K562 (cell line): ENCODE data around the gene RABGAP1L. TPM values are rescaled to one million over a fixed set of nuclear protein-coding genes. Genes with fewer than 3 reads are reported as not detected.
A peak's percentile ranks its signal among the peaks of the same experiment; 100 is the strongest.

Experiments used
- KHSRP ChIP-seq: fragments of 450-650 bp; IDR thresholded peaks from 2 replicates; pipeline ENCODE4 v1.6.1; 2017
- KLF16 ChIP-seq: IDR thresholded peaks from 2 replicates; pipeline ENCODE4 v1.6.1; 2016; ENCODE audit warnings: antibody characterized with exemption
- L3MBTL2 ChIP-seq: fragments of 450-650 bp; IDR thresholded peaks from 2 replicates; pipeline ENCODE4 v1.6.1; 2016; ENCODE audit warnings: mild to moderate bottlenecking, moderate library complexity
- LCOR ChIP-seq: sonication (generic); formaldehyde crosslinking; IDR thresholded peaks from 2 replicates; pipeline ENCODE4 v1.8.0; 2022; ENCODE audit warnings: mild to moderate bottlenecking, missing genetic modification reagents
- NR2C2 ChIP-seq, 2 experiments: fragments of 200-800 bp in 1 of 2; sonication (Bioruptor generic) in 1 of 2; sonication (generic) in 1 of 2; formaldehyde crosslinking in 1 of 2; IDR thresholded peaks; 2 replicates each; pipeline versions ENCODE4 v1.6.1 to v1.8.0; 2016 to 2022; ENCODE audit warnings: mild to moderate bottlenecking in 1 of 2, missing compliant biosample characterization in 1 of 2, missing genetic modification characterization in 1 of 2, missing genetic modification reagents in 1 of 2
- OTX1 ChIP-seq: fragments of 450-650 bp; formaldehyde crosslinking; IDR thresholded peaks from 2 replicates; pipeline ENCODE4 v1.4.0; 2022; ENCODE audit warnings: mild to moderate bottlenecking
- RBFOX2 ChIP-seq: fragments of 200-400 bp; formaldehyde crosslinking; IDR thresholded peaks from 2 replicates; pipeline ENCODE4 v1.6.1; 2017; ENCODE audit warnings: low read depth, mild to moderate bottlenecking, low read length, moderate library complexity
- SMARCA4 ChIP-seq: fragments of 450-650 bp; IDR thresholded peaks from 2 replicates; pipeline ENCODE4 v1.6.1; 2016
- TBL1XR1 ChIP-seq, 2 experiments: IDR thresholded peaks; 2 replicates each; pipeline ENCODE4 v1.6.1; 2012; ENCODE audit warnings: improper control_type of control experiment in 2 of 2, low read length in 2 of 2, mild to moderate bottlenecking in 1 of 2
- TEAD1 ChIP-seq, 2 experiments: fragments of 450-650 bp in 1 of 2; sonication (generic) in 1 of 2; formaldehyde crosslinking; IDR thresholded peaks; 2 replicates each; pipeline versions ENCODE4 v1.4.0 to v1.8.0; 2020 to 2022; ENCODE audit warnings: mild to moderate bottlenecking in 2 of 2, missing genetic modification reagents in 1 of 2
- ZBTB11 ChIP-seq, 3 experiments: fragments of 200-800 bp in 1 of 3; fragments of 250-450 bp in 1 of 3; fragments of 450-650 bp in 1 of 3; sonication (Bioruptor Pico) in 1 of 3; sonication (Bioruptor generic) in 1 of 3; formaldehyde crosslinking in 1 of 3; IDR thresholded peaks; 2 replicates each; pipeline versions ENCODE4 v1.6.1 to v1.8.0; 2016 to 2022; ENCODE audit warnings: mild to moderate bottlenecking in 2 of 3, missing genetic modification characterization in 2 of 3, missing compliant biosample characterization in 1 of 3, moderate library complexity in 1 of 3
- ZNF146 ChIP-seq: IDR thresholded peaks from one replicate; pipeline ENCODE4 v1.6.1; 2018; ENCODE audit warnings: missing compliant biosample characterization; ENCODE audit not compliant: unreplicated experiment
- ZNF347 ChIP-seq: fragments of 450-650 bp; formaldehyde crosslinking; IDR thresholded peaks from 2 replicates; pipeline ENCODE4 v1.4.0; 2020; ENCODE audit warnings: low read depth, mild to moderate bottlenecking, moderate library complexity
- ZNF699 ChIP-seq: fragments of 250-450 bp; sonication (Bioruptor Pico); IDR thresholded peaks from 2 replicates; pipeline ENCODE4 v1.8.0; 2021; ENCODE audit warnings: mild to moderate bottlenecking, moderate library complexity; ENCODE audit not compliant: insufficient replicate concordance
- polyA plus RNA-seq, 8 experiments: library from polyadenylated mRNA; depleted of rRNA in 4 of 8; stranded (reverse) in 5 of 8; unstranded in 3 of 8; fragments of >200 nt; fragmentation: Nextera tagmentation in 2 of 8; fragmentation: Illumina TruSeq in 1 of 8; extraction: Ambion mirVana in 2 of 8; extraction: Trizol in 1 of 8; gene quantifications; 2 replicates each; pipeline versions ENCODE4 v1.2.1 to v1.2.3, GENCODE V29; 2011 to 2014; ENCODE audit warnings: inconsistent platforms in 1 of 8, missing spikeins in 1 of 8
- total RNA-seq, 7 experiments: library from RNA; depleted of rRNA in 6 of 7; stranded (reverse); fragments of >200 nt in 6 of 7; fragmentation: Illumina TruSeq in 2 of 7; extraction: Trizol in 2 of 7; gene quantifications; 2 replicates each; pipeline versions ENCODE4 v1.2.1 to v1.2.3, GENCODE V29; 2011 to 2021; ENCODE audit warnings: low replicate concordance in 1 of 7
- TF ChIP-seq, protein P1 (sequence below): sonication (generic); formaldehyde crosslinking; IDR thresholded peaks from 2 replicates; pipeline ENCODE4 v1.8.1; 2023; ENCODE audit warnings: mild to moderate bottlenecking, missing genetic modification reagents
- TF ChIP-seq, protein P2 (sequence below), 2 experiments: IDR thresholded peaks; 2 replicates each; pipeline ENCODE4 v1.6.1; 2012; ENCODE audit warnings: improper control_type of control experiment in 2 of 2, low read depth in 2 of 2, low read length in 2 of 2, borderline replicate concordance in 1 of 2
- TF ChIP-seq, protein P3 (sequence below): sonication (generic); formaldehyde crosslinking; IDR thresholded peaks from 2 replicates; pipeline ENCODE4 v1.8.1; 2023; ENCODE audit warnings: mild to moderate bottlenecking, missing genetic modification reagents

RABGAP1L gene
- total and polyA plus RNA-seq, 9 of the 15 experiments (the other 6 are each of a cell fraction or from before 2014, with no cell fraction given), result 16.5 to 44.9 (median 26.7) TPM

DNA sequence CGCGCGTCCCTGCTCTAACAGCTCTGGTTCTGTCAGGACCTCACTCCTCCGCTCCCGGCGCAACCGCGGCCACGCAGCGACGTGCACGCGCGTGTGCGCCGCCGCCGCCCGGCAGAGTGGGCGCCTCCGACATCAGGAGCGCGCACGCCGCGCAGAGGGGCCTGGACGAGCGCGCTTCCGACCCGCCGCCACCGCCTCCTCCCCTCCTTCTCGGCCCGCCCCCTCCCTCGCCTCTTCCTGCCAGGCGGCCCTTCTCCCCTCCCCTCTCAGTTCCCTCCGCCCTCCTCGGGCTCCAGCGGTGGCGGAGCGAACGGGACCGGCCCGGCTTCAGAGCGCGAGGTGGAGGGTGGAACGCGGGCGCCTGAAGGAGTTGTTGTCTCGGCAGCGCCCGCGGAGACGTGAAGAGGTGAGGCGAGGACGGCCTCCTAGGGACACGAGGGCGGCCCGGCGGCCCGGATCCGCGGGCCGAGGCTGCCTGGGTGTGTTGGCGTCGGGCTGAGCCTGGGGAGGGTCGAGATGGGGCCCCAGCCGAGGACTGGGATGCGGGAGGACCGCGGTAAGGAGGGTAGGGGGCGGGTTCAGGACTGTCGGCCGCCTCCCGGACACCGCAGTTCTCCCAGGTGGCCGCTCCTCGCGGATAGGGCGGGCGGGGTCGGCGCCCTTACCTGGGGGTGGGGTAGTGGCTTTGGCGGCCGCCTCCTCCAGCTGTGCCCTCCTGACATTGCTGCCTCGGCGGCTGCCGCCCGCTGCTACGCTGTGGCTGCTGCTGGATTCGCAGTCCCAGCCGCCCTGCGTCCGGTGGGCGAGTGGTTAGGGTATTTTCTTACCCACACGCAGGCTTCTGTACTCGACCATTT, at the start of gene RABGAP1L (continued):
- TF ChIP-seq LCOR (CRISPR knock-in tag) (peak; percentile 80), ZNF347 (CRISPR knock-in tag) (no peak), KHSRP (no peak), OTX1 (CRISPR knock-in tag) (peak; percentile 80; the same call in 1 of the 2 replicates), ZNF146 (no peak), SMARCA4 (no peak), ZBTB11 (CRISPR knock-in tag; IDR thresholded peaks at IDR 0.05) (peak in 1 of 3 experiments; percentile 92; a peak in 2 of 6 replicates), TEAD1 (CRISPR knock-in tag; IDR thresholded peaks at IDR 0.05) (peak; percentile 34 to 87; a peak in 3 of 4 replicates), TBL1XR1 (IDR thresholded peaks at IDR 0.05; ENCODE audit: low read length in 2 of 2) (no peak), RBFOX2 (peak; percentile 97), KLF16 (peak; percentile 31; the same call in 1 of the 2 replicates), L3MBTL2 (peak; percentile 70), ZNF699 (CRISPR knock-in tag) (peak; percentile 21), NR2C2 (CRISPR knock-in tag; IDR thresholded peaks at IDR 0.05) (peak; percentile 50), NR2C2 (tag; IDR thresholded peaks at IDR 0.05) (peak; percentile 62)
- TF ChIP-seq, protein P1, sequence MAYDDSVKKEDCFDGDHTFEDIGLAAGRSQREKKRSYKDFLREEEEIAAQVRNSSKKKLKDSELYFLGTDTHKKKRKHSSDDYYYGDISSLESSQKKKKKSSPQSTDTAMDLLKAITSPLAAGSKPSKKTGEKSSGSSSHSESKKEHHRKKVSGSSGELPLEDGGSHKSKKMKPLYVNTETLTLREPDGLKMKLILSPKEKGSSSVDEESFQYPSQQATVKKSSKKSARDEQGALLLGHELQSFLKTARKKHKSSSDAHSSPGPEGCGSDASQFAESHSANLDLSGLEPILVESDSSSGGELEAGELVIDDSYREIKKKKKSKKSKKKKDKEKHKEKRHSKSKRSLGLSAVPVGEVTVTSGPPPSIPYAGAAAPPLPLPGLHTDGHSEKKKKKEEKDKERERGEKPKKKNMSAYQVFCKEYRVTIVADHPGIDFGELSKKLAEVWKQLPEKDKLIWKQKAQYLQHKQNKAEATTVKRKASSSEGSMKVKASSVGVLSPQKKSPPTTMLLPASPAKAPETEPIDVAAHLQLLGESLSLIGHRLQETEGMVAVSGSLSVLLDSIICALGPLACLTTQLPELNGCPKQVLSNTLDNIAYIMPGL (CRISPR knock-in tag), result peak; percentile 72; the same call in 1 of the 2 replicates
- TF ChIP-seq, protein P2, sequence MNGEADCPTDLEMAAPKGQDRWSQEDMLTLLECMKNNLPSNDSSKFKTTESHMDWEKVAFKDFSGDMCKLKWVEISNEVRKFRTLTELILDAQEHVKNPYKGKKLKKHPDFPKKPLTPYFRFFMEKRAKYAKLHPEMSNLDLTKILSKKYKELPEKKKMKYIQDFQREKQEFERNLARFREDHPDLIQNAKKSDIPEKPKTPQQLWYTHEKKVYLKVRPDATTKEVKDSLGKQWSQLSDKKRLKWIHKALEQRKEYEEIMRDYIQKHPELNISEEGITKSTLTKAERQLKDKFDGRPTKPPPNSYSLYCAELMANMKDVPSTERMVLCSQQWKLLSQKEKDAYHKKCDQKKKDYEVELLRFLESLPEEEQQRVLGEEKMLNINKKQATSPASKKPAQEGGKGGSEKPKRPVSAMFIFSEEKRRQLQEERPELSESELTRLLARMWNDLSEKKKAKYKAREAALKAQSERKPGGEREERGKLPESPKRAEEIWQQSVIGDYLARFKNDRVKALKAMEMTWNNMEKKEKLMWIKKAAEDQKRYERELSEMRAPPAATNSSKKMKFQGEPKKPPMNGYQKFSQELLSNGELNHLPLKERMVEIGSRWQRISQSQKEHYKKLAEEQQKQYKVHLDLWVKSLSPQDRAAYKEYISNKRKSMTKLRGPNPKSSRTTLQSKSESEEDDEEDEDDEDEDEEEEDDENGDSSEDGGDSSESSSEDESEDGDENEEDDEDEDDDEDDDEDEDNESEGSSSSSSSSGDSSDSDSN (IDR thresholded peaks at IDR 0.05; ENCODE audit: borderline replicate concordance in 1 of 2, low read depth in 2 of 2, low read length in 2 of 2), result peak; percentile 95 to 96
- TF ChIP-seq, protein P3, sequence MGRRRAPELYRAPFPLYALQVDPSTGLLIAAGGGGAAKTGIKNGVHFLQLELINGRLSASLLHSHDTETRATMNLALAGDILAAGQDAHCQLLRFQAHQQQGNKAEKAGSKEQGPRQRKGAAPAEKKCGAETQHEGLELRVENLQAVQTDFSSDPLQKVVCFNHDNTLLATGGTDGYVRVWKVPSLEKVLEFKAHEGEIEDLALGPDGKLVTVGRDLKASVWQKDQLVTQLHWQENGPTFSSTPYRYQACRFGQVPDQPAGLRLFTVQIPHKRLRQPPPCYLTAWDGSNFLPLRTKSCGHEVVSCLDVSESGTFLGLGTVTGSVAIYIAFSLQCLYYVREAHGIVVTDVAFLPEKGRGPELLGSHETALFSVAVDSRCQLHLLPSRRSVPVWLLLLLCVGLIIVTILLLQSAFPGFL, result no peak
